SIG-M5 treated with dmso at 0.1 percent for 504 hours (cell line): ENCODE data around the gene NLRX1.
"Not testable (repeated sequence)": the region's sequence is repeated elsewhere in the genome, so short reads cannot be mapped to it uniquely, and the experiment has no call there.

Source experiments
- DNase-seq: peaks from one replicate; lab custom pipeline; 2025; ENCODE audit not compliant: unreplicated experiment; lab: John Stamatoyannopoulos, UW

Gene NLRX1

GRCh38 chr11:119168471-119169281 lies at the start of gene NLRX1:
NLRX1 (plus strand) TSS chr11:119168725; CDS start chr11:119171404, 2,679 bp downstream.
- DNase-seq, result peak; percentile 82

GRCh38 chr11:119118946-119119345 lies 49.6 kb upstream of the NLRX1 start:
- no peak for DNase-seq

DNA sequence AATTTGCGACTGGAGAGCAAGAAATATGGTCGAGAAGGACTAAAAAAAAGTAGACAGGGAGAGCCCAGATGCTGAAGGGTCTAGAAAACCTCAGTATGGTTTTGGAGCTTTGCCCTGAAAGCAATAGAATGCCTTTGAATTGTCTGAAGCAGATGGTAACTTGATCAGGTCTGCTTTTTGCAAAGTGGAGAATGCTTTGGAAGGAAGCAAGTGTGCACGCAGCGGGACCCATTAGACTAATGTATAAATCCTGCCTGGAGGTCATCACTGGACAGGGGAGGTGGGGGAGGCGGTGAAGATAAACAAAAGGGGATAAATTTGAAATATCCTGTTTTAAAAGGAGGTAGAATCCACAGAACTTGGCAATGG lies 47.9 kb upstream of the NLRX1 start:
- DNase-seq, result no peak

GRCh38 chr11:119121008-119121810 lies 47.3 kb upstream of the NLRX1 start, which contains the start of gene HINFP:
HINFP (plus strand) TSS chr11:119121580; CDS start chr11:119126945, 5,365 bp downstream.
- DNase-seq, result peak; percentile 98

DNA sequence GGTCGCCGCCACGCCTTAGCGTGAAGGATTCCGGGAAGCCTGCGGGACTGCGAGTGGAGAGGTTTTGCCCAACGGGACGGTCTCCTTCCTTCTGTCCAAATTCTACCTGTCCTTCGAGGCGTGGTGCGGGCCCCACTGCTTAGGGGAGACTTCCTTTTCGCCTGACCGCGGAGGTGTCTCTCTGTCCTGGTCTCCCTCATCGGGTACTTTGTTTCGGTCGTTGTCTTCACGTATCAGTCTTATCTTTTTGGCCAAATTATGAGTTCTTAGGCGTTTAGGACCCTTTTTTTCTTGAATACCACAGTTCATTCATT lies 46.8 kb upstream of the NLRX1 start:
- DNase-seq, result no peak

DNA sequence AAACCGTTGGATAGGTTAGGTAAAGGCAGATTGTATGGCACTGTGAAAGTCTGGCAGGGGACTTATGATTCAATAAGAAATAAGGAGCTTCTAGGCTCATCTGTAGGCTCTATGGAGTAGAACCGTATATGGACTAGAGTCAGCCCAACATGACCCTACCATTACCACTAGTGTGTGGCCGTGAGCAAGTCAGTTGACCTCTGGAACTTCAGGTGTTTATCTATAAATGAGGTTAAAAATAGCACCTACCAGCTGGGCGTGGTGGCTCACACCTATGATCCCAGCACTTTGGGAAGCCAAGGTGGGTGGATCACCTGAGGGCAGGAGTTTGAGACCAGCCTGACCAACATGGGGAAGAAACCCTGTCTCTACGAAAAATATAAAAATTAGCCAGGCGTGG lies 42.7 kb upstream of the NLRX1 start:
- DNase-seq, result no peak

GRCh38 chr11:119126675-119127268 lies 41.8 kb upstream of the NLRX1 start:
- no peak for DNase-seq

DNA sequence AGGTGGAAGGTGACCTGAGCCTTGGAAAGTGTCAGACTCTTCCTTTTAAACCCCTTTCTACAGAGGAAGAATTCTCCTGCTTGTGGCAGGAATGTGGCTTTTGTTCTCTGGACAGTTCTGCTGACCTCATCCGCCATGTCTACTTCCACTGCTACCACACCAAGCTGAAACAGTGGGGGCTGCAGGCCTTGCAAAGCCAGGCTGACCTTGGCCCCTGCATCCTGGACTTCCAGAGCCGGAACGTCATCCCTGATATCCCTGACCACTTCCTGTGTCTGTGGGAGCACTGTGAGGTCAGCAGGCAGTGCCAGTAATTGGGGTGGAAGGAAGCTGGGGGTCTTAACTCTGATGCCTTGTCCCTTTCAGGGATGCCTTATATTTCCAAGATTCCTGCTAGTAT lies 37.9 kb upstream of the NLRX1 start:
- no peak for DNase-seq

- peak; percentile 61 for DNase-seq
Measured at GRCh38 chr11:119134389-119134978, 34.0 kb upstream of the NLRX1 start.

DNA sequence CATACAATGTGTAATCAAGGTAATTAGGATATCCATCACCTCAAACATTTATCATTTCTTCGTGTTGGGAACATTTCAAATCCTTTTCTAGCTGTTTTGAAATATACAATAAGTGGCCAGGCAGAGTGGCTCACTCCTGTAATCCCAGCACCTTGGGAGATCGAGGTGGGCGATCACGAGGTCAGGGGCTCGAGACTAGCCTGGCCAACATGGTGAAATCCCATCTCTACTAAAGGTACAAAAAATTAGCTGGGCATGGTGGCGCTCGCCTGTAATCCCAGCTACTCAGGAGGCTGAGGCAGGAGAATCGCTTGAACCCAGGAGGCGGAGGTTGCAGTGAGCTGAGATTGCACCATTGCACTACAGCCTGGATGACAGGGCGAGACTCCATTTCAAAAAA lies 29.2 kb upstream of the NLRX1 start:
- DNase-seq, result not testable (repeated sequence)

GRCh38 chr11:119144825-119145486 lies 23.6 kb upstream of the NLRX1 start:
- DNase-seq, result peak; percentile 72

DNA sequence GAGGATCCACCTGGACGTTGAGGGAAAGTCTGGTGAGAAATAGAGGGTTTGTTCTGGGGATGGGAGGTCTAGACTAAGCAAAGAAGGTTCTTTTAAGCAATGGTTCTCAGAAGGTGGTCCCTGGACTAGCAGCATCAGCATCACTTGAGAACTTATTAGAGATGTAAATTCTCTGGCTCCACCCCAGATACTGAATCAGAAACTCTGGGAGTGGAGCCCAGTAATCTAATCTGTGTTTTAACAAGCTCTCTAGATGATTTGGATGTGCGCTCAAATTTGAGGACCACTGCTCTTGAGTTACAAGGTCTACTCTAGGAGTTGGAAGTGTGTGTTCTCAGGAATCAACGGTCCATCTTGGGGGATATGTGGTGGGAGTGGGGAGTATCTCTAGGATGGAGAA lies 23.0 kb upstream of the NLRX1 start:
- no peak for DNase-seq

GRCh38 chr11:119147604-119148333 lies 20.8 kb upstream of the NLRX1 start:
- DNase-seq, result no peak

DNA sequence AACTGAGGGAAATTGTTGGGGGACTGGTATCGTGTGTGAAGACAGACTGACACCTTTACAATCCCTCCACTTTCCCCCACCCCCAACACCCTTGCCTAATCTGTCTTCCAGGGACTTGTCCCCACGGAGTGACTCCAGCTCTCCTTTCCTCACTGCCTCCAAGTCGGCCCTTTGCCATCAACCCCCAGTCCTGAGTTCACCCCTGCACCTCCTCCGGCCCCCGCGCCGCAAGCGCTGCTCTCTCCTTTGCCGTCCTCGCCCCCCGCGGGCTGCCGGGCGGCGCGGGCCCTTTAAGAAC lies 19.9 kb upstream of the NLRX1 start:
- no peak for DNase-seq

DNA sequence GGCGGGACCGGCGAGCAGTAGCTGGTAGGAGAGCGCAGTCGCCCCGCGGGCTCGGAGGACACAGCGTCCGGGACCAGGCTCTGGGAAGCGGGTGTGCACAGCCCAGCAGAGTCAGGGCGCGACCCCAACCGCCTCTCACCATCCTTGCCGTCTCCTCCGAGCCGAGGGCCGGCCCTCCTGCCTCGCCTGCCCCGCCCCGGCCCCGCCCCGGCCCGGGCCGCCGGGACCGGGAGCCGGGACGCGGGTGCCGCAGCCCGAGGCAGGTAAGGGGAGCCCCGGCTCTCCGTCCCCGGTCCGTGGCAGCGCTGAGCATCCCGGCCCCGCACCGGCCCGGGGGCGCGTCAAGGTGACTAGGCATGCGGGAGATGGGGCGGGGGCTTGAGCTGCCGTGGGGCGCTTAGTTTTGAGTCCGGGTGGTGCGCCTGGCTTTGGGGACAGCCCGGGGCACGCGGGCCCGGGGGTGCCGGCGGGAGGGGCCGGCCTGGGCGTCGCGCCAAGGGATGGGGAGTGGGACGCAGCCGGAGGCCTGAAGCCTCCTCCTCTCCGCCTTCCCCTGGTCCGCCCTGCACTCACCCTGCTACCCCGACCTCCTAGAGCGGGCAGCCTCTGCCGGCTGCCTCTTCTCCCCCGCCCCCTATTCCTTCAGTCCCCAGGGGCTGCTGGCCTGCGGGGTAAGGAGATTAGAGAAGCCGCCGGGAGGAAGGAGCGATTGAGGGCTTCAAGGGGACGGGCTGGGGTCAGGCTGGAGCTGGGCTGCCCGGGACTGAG lies 19.3 kb upstream of the NLRX1 start, which contains the start of gene ABCG4:
Gene ABCG4, plus strand, starts transcription at position 35 of the 768 bp plus-strand sequence. CDS start 914 bp downstream, outside the sequence.
- DNase-seq, result no peak

DNA sequence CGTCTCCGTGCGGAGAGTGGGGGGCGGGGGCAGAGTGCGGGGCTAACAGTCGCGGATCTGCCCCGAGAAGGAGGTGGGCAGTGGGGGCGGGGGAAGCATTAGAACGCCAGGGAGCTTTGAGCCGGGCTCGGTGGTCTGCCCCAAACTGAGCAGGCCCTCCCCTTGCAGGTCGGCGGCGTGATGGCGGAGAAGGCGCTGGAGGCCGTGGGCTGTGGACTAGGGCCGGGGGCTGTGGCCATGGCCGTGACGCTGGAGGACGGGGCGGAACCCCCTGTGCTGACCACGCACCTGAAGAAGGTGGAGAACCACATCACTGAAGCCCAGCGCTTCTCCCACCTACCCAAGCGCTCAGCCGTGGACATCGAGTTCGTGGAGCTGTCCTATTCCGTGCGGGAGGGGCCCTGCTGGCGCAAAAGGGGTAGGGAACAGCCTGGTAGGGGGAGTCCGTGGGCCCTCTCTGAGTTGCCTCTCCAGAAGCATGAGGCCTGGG lies 18.7 kb upstream of the NLRX1 start:
- no peak for DNase-seq

DNA sequence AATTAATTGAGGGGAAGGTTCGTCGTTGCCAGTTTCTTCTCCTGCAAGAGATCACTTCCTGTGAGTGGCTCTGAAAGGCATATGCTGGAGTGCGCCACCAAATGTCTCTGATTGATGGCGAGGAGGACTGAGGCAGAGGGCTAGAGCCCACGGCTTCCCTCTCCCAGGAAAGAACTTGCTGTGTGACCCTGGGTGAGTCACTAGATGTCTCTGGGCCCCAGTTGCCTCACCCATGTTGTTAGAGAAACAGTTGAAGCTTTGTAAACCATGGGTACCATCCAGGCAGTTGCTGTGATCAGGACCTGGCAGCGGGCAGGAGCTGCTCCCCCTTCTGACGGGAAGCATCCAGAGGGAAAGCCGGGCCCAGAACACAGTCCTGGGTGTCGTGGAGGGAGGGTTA lies 16.5 kb upstream of the NLRX1 start:
- DNase-seq, result no peak

- DNase-seq, result no peak
Measured at GRCh38 chr11:119152604-119153003, 15.9 kb upstream of the NLRX1 start.

GRCh38 chr11:119153049-119153818 lies 15.3 kb upstream of the NLRX1 start:
- DNase-seq, result no peak
